Thyroid gland (tissue), 4 donors: ENCODE results near the gene PDIA2. TPM values are rescaled to one million over a fixed set of nuclear protein-coding genes. Genes with fewer than 3 reads are reported as not detected.

ENCODE experiments used
- DNase-seq, 2 donors: peaks; one replicate each; pipeline ENCODE4 v3.0.0-alpha.2; 2019
- H3K27ac ChIP-seq, 3 donors: fragments of 200-600 bp; sonication (generic); 1 replicate in 2 of 3; 2 replicates in 1 of 3; pipeline ENCODE4 v1.5.1; 2016 to 2019; ENCODE audit warnings: mild to moderate bottlenecking in 1 of 3, moderate library complexity in 1 of 3
- H3K27me3 ChIP-seq: fragments of 200-600 bp; sonication (generic); one replicate; pipeline ENCODE4 v1.5.1; 2019
- H3K36me3 ChIP-seq, 2 donors: fragments of 200-600 bp; sonication (generic); one replicate each; pipeline ENCODE4 v1.5.1; 2016 to 2019
- H3K4me1 ChIP-seq, 2 donors: fragments of 200-600 bp; sonication (generic); one replicate each; pipeline ENCODE4 v1.5.1; 2017 to 2019
- H3K4me3 ChIP-seq, 3 donors: fragments of 200-600 bp; sonication (generic); replicated peaks in 1 of 3; 1 replicate in 2 of 3; 2 replicates in 1 of 3; pipeline ENCODE4 v1.5.1; 2016; ENCODE audit warnings: mild to moderate bottlenecking in 1 of 3
- H3K9me3 ChIP-seq: fragments of 200-600 bp; sonication (generic); one replicate; pipeline ENCODE4 v1.5.1; 2017
- CTCF ChIP-seq, 6 experiments: fragments of 200-600 bp in 3 of 6; fragments of 450-650 bp in 3 of 6; sonication (generic) in 3 of 6; IDR thresholded peaks; one replicate each; pipeline ENCODE4 v1.5.1; 2016 to 2019; ENCODE audit warnings: antibody characterized with exemption in 6 of 6, mild to moderate bottlenecking in 2 of 6, inconsistent platforms in 1 of 6, moderate library complexity in 1 of 6
- POLR2A ChIP-seq, 2 donors: fragments of 450-650 bp; IDR thresholded peaks; one replicate each; pipeline ENCODE4 v1.6.1; 2017; ENCODE audit warnings: antibody characterized with exemption in 2 of 2, mild to moderate bottlenecking in 2 of 2, moderate library complexity in 1 of 2
- WGBS, 2 donors: methylation state at CpG; one replicate each; pipeline ENCODE4 v1.1.5; 2017; 5-methylcytosine and 5-hydroxymethylcytosine counted together
- intact Hi-C: fragments of 100-400 bp; cut with DNase I; formaldehyde crosslinking; loops from one replicate; pipeline ENCODE4 v1.15.1; 2023
- total RNA-seq, 4 donors: library from RNA; depleted of rRNA; stranded (reverse); fragments of >200 nt; gene quantifications; one replicate each; pipeline ENCODE4 v1.2.3, GENCODE V29; 2016

PDIA2 gene
- total RNA-seq, 4 donors from 2014 or later = 0.81 TPM; not detected in 3

GRCh38 chr16:242281-242680, 40.7 kb upstream of the PDIA2 start:
- intact Hi-C loops = no loop called here

GRCh38 chr16:243348-243747, 39.6 kb upstream of the PDIA2 start:
- no peak overlapping the region for H3K4me3 ChIP-seq
- WGBS, 2 donors = 86 to 91% methylated on average over 4 of the region's 4 CpGs
- H3K36me3 ChIP-seq = no peaks in the 10 kb centered on the region
- H3K27me3 ChIP-seq = no peaks in the 10 kb centered on the region
- TF ChIP-seq POLR2A (IDR thresholded peaks at IDR 0.05) (no peak), CTCF (IDR thresholded peaks at IDR 0.05) (no peak)
- no peaks in the 10 kb centered on the region for H3K9me3 ChIP-seq
- H3K27ac ChIP-seq = no peak overlapping the region
- H3K4me1 ChIP-seq = peaks cover 16 to 24% of the 10 kb centered on the region in 2 donors
- DNase-seq = no peak
- intact Hi-C loops = no loop called here

More at GRCh38 chr16:242281-242680, 40.7 kb upstream of the PDIA2 start:
- H3K36me3 ChIP-seq = no peaks in the 10 kb centered on the region
- peaks cover 16 to 24% of the 10 kb centered on the region in 2 donors for H3K4me1 ChIP-seq
- H3K27ac ChIP-seq = peak overlapping the region in 2 of 3 donors; percentile 15 to 50
- no peak overlapping the region for H3K4me3 ChIP-seq
- H3K9me3 ChIP-seq = no peaks in the 10 kb centered on the region
- H3K27me3 ChIP-seq = no peaks in the 10 kb centered on the region
- 89 to 93% methylated on average over 10 of the region's 10 CpGs for WGBS, 2 donors
- no peak for TF ChIP-seq CTCF (IDR thresholded peaks at IDR 0.05)
- no peak for TF ChIP-seq POLR2A (IDR thresholded peaks at IDR 0.05)
- DNase-seq = no peak

DNA sequence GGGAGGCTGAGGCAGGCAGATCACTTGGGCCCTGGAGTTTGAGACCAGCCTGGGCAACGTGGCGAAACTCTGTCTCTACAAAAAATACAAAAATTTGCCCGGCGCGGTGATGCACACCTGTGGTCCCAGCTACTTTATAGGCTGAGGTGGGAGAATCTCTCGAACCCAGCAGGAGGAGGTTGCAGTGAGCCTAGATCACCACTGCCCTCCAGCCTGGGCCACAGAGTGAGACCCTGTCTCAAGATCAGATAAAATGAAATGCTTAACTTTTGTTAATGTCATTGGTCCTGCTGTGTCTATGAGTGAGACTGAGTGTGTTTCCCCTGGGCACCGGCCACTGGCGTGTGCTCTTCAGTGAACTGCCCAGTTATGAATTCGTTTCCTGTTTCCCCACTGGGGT, 37.9 kb upstream of the PDIA2 start:
- H3K9me3 ChIP-seq = no peaks in the 10 kb centered on the region
- WGBS, 2 donors = 91 to 94% methylated on average over 9 of the region's 9 CpGs
- H3K4me1 ChIP-seq = peaks cover 5 to 12% of the 10 kb centered on the region in 2 donors
- H3K4me3 ChIP-seq = no peak overlapping the region
- TF ChIP-seq CTCF (IDR thresholded peaks at IDR 0.05) (no peak), POLR2A (IDR thresholded peaks at IDR 0.05) (no peak)
- DNase-seq = no peak
- intact Hi-C loops = no loop called here
- no peak overlapping the region for H3K27ac ChIP-seq
- no peaks in the 10 kb centered on the region for H3K27me3 ChIP-seq
- H3K36me3 ChIP-seq = peaks cover 0 to 6% of the 10 kb centered on the region in 2 donors

- no peak for DNase-seq
- intact Hi-C loops = no loop called here
Observed at GRCh38 chr16:247027-247426, 35.9 kb upstream of the PDIA2 start.

GRCh38 chr16:249431-249830, 33.5 kb upstream of the PDIA2 start:
- intact Hi-C loops = no loop called here
- H3K27me3 ChIP-seq = no peaks in the 10 kb centered on the region
- no peak for TF ChIP-seq CTCF (IDR thresholded peaks at IDR 0.05)
- TF ChIP-seq POLR2A (IDR thresholded peaks at IDR 0.05) = no peak

More at GRCh38 chr16:247027-247426, 35.9 kb upstream of the PDIA2 start:
- no peak overlapping the region for H3K27ac ChIP-seq
- peaks cover 7 to 13% of the 10 kb centered on the region in 2 donors for H3K36me3 ChIP-seq
- H3K4me3 ChIP-seq = no peak overlapping the region
- H3K27me3 ChIP-seq = no peaks in the 10 kb centered on the region
- TF ChIP-seq CTCF (IDR thresholded peaks at IDR 0.05) (no peak), POLR2A (IDR thresholded peaks at IDR 0.05) (no peak)
- WGBS, 2 donors = 95% methylated on average over 12 of the region's 12 CpGs
- peaks cover 0 to 2% of the 10 kb centered on the region in 2 donors for H3K4me1 ChIP-seq
- no peaks in the 10 kb centered on the region for H3K9me3 ChIP-seq

More at GRCh38 chr16:249431-249830, 33.5 kb upstream of the PDIA2 start:
- 91 to 96% methylated on average over 10 to 12 of the region's 12 CpGs for whole genome bisulfite sequencing, 2 donors
- no peak for DNase-seq
- Histone ChIP-seq H3K4me1 (no peaks in the 10 kb centered on the region), H3K36me3 (peaks cover 11 to 13% of the 10 kb centered on the region in 2 donors), H3K4me3 (no peak overlapping the region), H3K27ac (no peak overlapping the region), H3K9me3 (no peaks in the 10 kb centered on the region)
